Measurements from ENCODE around the gene CCDC90B.
"Not testable (repeated sequence)": the region's sequence is repeated elsewhere in the genome, so short reads cannot be mapped to it uniquely, and the experiment has no call there.

CCDC90B gene

DNA sequence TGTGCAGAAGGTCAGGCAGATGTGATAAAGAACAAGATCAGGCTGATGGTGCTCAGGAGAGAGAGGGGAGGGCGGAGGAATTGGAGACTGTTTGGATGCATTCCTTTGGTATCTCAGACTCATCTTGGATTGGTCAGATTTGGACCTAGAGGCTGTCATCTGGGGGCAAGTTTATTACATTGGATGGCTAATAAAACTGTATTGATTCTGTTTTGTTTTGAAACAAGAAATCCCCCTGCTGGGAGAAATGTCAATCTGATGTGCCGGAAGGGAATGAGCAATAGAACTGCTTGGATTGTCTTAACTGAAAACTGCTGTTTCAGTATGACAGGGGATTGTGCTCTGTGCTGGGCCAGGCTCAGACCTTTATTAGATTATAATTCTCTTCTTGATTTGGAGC is 25.5 kb upstream of the CCDC90B start:
- Histone ChIP-seq H3K79me2 (ENCODE audit: insufficient read depth, low read length) (no peaks in the 10 kb centered on the region), H3K4me3 (ENCODE audit: low read depth in 1 of 2, low read length in 2 of 2) (no peak overlapping the region), H3K36me3 (ENCODE audit: insufficient read depth, low read length) (no peaks in the 10 kb centered on the region), H3K4me1 (ENCODE audit: insufficient read depth, low read length) (no peaks in the 10 kb centered on the region), H2AFZ (ENCODE audit: low read depth, low read length) (no peak overlapping the region), H3K4me2 (ENCODE audit: insufficient read depth, low read length) (no peak overlapping the region), H4K20me1 (ENCODE audit: insufficient read depth, low read length) (no peaks in the 10 kb centered on the region), H3K9me3 (ENCODE audit: insufficient read depth, low read length, severe bottlenecking) (no peaks in the 10 kb centered on the region), H3K9ac (ENCODE audit: low read depth, low read length) (no peak overlapping the region), H3K27me3 (ENCODE audit: insufficient read depth, low read length, poor library complexity) (no peaks in the 10 kb centered on the region), H3K27ac (ENCODE audit: low read length) (no peak overlapping the region)
- DNase-seq (no peak), ATAC-seq (ENCODE audit: insufficient read depth, low read depth) (no peak)
- no peak for TF ChIP-seq EZH2 (IDR thresholded peaks at IDR 0.05; ENCODE audit: borderline replicate concordance, low read depth, low read length, severe bottlenecking)
- TF ChIP-seq, protein P1, sequence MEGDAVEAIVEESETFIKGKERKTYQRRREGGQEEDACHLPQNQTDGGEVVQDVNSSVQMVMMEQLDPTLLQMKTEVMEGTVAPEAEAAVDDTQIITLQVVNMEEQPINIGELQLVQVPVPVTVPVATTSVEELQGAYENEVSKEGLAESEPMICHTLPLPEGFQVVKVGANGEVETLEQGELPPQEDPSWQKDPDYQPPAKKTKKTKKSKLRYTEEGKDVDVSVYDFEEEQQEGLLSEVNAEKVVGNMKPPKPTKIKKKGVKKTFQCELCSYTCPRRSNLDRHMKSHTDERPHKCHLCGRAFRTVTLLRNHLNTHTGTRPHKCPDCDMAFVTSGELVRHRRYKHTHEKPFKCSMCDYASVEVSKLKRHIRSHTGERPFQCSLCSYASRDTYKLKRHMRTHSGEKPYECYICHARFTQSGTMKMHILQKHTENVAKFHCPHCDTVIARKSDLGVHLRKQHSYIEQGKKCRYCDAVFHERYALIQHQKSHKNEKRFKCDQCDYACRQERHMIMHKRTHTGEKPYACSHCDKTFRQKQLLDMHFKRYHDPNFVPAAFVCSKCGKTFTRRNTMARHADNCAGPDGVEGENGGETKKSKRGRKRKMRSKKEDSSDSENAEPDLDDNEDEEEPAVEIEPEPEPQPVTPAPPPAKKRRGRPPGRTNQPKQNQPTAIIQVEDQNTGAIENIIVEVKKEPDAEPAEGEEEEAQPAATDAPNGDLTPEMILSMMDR (IDR thresholded peaks at IDR 0.05; ENCODE audit: borderline replicate concordance, extremely low read depth, low read length, poor library complexity, severe bottlenecking): no peak

DNA sequence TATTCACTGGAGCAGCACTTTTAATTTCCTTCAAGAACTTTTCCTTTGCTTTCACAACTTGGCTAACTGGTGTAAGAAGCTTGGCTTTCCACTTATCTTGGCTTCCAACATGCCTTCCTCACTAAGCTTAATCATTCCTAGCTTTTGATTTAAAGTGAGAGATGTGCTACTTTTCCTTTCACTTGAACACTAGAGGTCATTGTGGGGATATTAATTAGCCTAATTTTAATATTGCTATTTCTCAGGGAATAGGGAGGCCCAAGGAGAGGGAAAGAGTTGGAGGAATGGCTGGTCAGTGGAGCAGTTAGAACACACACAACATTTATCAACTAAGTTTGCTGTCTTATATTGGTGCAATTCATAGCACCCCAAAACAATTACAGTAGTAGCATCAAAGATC is 24.6 kb upstream of the CCDC90B start:
- Histone ChIP-seq H3K4me2 (ENCODE audit: insufficient read depth, low read length) (no peak overlapping the region), H4K20me1 (ENCODE audit: insufficient read depth, low read length) (no peaks in the 10 kb centered on the region), H3K4me1 (ENCODE audit: insufficient read depth, low read length) (no peaks in the 10 kb centered on the region), H3K27me3 (ENCODE audit: insufficient read depth, low read length, poor library complexity) (no peaks in the 10 kb centered on the region), H3K36me3 (ENCODE audit: insufficient read depth, low read length) (no peaks in the 10 kb centered on the region), H3K9ac (ENCODE audit: low read depth, low read length) (no peak overlapping the region), H3K9me3 (ENCODE audit: insufficient read depth, low read length, severe bottlenecking) (no peaks in the 10 kb centered on the region), H3K27ac (ENCODE audit: low read length) (no peak overlapping the region), H3K79me2 (ENCODE audit: insufficient read depth, low read length) (no peaks in the 10 kb centered on the region), H2AFZ (ENCODE audit: low read depth, low read length) (no peak overlapping the region), H3K4me3 (ENCODE audit: low read depth in 1 of 2, low read length in 2 of 2) (no peak overlapping the region)
- ATAC-seq (ENCODE audit: insufficient read depth, low read depth) (no peak), DNase-seq (no peak)
- TF ChIP-seq, protein P1 (IDR thresholded peaks at IDR 0.05; ENCODE audit: borderline replicate concordance, extremely low read depth, low read length, poor library complexity, severe bottlenecking): no peak
- TF ChIP-seq EZH2 (IDR thresholded peaks at IDR 0.05; ENCODE audit: borderline replicate concordance, low read depth, low read length, severe bottlenecking): no peak

GRCh38 chr11:83308536-83308935 is 22.4 kb upstream of the CCDC90B start:
- H2AFZ ChIP-seq (ENCODE audit: low read depth, low read length); H3K36me3 ChIP-seq (ENCODE audit: insufficient read depth, low read length); H3K27ac ChIP-seq (ENCODE audit: low read length); H3K9ac ChIP-seq (ENCODE audit: low read depth, low read length); H3K4me3 ChIP-seq (ENCODE audit: low read depth in 1 of 2, low read length in 2 of 2); H3K4me1 ChIP-seq (ENCODE audit: insufficient read depth, low read length); DNase-seq; H3K9me3 ChIP-seq (ENCODE audit: insufficient read depth, low read length, severe bottlenecking); H3K27me3 ChIP-seq (ENCODE audit: insufficient read depth, low read length, poor library complexity); H3K4me2 ChIP-seq (ENCODE audit: insufficient read depth, low read length); ATAC-seq (ENCODE audit: insufficient read depth, low read depth); H3K79me2 ChIP-seq (ENCODE audit: insufficient read depth, low read length); H4K20me1 ChIP-seq (ENCODE audit: insufficient read depth, low read length): not testable (repeated sequence)

DNA sequence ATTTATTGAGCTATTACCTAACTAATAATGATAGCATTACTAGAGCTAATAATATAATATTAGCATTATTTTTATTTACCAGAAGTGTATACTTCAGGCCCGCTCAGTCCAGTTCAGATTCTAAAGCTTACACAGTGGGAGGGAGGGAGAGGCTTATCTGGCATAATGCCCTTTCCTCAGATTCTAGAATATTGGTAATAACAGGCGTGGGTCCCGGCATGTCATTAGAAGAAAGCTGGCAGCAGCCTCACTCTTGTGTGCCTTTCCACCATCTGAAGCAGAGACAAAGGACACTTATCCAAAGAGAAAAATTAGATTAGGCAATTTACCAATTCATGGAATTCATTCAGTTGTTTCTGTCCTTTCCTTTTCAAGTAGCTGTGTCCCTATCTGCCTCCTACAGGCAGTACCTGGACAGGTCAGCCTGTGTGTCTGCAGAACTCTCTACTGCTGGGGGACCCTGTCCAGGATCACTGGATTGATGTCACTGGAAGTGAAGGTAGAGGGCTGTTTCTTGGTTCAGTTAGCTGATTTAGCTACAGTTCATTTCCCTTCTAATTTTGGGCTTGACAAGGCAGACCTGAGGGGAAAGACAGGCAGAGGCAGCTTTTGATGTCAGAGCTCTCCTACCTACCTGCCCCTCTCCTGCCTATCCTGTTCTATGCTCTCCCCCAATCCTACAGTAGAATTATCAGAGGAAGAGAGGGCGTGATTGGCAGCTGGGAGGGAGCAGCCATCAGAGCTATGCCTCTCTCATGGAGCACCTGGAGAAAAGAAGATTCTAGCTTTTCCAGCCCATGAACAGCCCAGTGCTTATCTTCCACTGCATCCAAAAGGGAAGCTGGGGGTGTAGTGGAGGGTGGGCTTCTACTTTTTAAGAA is 20.3 kb upstream of the CCDC90B start:
- Histone ChIP-seq H3K4me3 (ENCODE audit: low read depth in 1 of 2, low read length in 2 of 2) (no peak overlapping the region), H3K27ac (ENCODE audit: low read length) (no peak overlapping the region), H3K4me1 (ENCODE audit: insufficient read depth, low read length) (no peaks in the 10 kb centered on the region), H4K20me1 (ENCODE audit: insufficient read depth, low read length) (no peaks in the 10 kb centered on the region), H2AFZ (ENCODE audit: low read depth, low read length) (no peak overlapping the region), H3K27me3 (ENCODE audit: insufficient read depth, low read length, poor library complexity) (no peaks in the 10 kb centered on the region), H3K4me2 (ENCODE audit: insufficient read depth, low read length) (no peak overlapping the region), H3K9me3 (ENCODE audit: insufficient read depth, low read length, severe bottlenecking) (no peaks in the 10 kb centered on the region), H3K36me3 (ENCODE audit: insufficient read depth, low read length) (no peaks in the 10 kb centered on the region), H3K9ac (ENCODE audit: low read depth, low read length) (no peak overlapping the region), H3K79me2 (ENCODE audit: insufficient read depth, low read length) (no peaks in the 10 kb centered on the region)
- DNase-seq (no peak), ATAC-seq (ENCODE audit: insufficient read depth, low read depth) (no peak)
- TF ChIP-seq EZH2 (IDR thresholded peaks at IDR 0.05; ENCODE audit: borderline replicate concordance, low read depth, low read length, severe bottlenecking): no peak
- TF ChIP-seq, protein P1 (IDR thresholded peaks at IDR 0.05; ENCODE audit: borderline replicate concordance, extremely low read depth, low read length, poor library complexity, severe bottlenecking): no peak

Data from DND-41 (cell line).